ENCODE measurements around the gene SPON2. TPM values are rescaled to one million over a fixed set of nuclear protein-coding genes. Genes with fewer than 3 reads are reported as not detected.
A peak's percentile ranks its signal among the peaks of the same experiment; 100 is the strongest.

SPON2 gene
- total and polyA plus RNA-seq, 2 of the 4 experiments (the other 2 are of a cell fraction): 21.1 to 177 TPM

- dilution Hi-C loops (cut with HindIII; ENCODE audit: low sequenced_read_pairs, unreplicated experiment): no loop called here
- H2AK5ac ChIP-seq (ENCODE audit: low read depth, low read length): peak overlapping the region; percentile 56; the same call in 1 of the 2 replicates
Measured at GRCh38 chr4:1169691-1170096, 2.7 kb downstream of the SPON2 start.

More at GRCh38 chr4:1169691-1170096, 2.7 kb downstream of the SPON2 start:
- Histone ChIP-seq H4K91ac (ENCODE audit: insufficient read depth, low read depth, low read length) (no peak overlapping the region), H3K9me1 (ENCODE audit: insufficient read depth, low read length) (peaks cover 3% of the 10 kb centered on the region; the same call in 1 of the 2 replicates), H3K27me3 (ENCODE audit: control insufficient read depth, insufficient read depth, low read length) (no peaks in the 10 kb centered on the region), H2BK15ac (ENCODE audit: low read depth, low read length) (no peak overlapping the region), H4K5ac (ENCODE audit: low read depth, low read length) (no peak overlapping the region), H2AK9ac (replicated peaks; ENCODE audit: low read depth, low read length, poor library complexity) (no peak overlapping the region), H3K14ac (replicated peaks; ENCODE audit: low read depth, low read length) (no peak overlapping the region), H2BK20ac (ENCODE audit: low read depth, low read length) (no peak overlapping the region), H2BK5ac (ENCODE audit: low read depth, low read length, poor library complexity, severe bottlenecking) (no peak overlapping the region), H2BK120ac (ENCODE audit: low read depth, low read length) (no peak overlapping the region), H3K4me3 (ENCODE audit: insufficient read depth, low read depth, low read length) (no peak overlapping the region), H3K4me2 (ENCODE audit: low read depth, low read length) (no peak overlapping the region), H4K8ac (ENCODE audit: low read depth in 2 of 2, low read length in 2 of 2) (no peak overlapping the region), H3K23ac (ENCODE audit: low read depth, low read length) (no peak overlapping the region), H3K27ac (ENCODE audit: insufficient read depth, low read length) (no peak overlapping the region), H3K9me3 (ENCODE audit: control insufficient read depth, insufficient read depth, low read length) (no peaks in the 10 kb centered on the region), H3K4ac (ENCODE audit: low read depth, low read length) (no peak overlapping the region), H3K56ac (ENCODE audit: extremely low read depth, insufficient read depth, low read length) (no peak overlapping the region), H3K18ac (ENCODE audit: low read depth, low read length) (no peak overlapping the region), H4K20me1 (ENCODE audit: insufficient read depth, low read length) (no peaks in the 10 kb centered on the region), H3K79me1 (ENCODE audit: low read depth in 1 of 2, low read length in 2 of 2) (peaks cover 0 to 5% of the 10 kb centered on the region in 2 experiments; a peak in 1 of 4 replicates), H2AFZ (replicated peaks; ENCODE audit: low read length, poor library complexity) (no peak overlapping the region), H3K4me1 (ENCODE audit: control insufficient read depth, insufficient read depth, low read length) (peaks cover 18% of the 10 kb centered on the region), H3K36me3 (ENCODE audit: control insufficient read depth, insufficient read depth, low read length) (peaks cover 22% of the 10 kb centered on the region; the same call in 1 of the 2 replicates), H3K9ac (ENCODE audit: low read depth, low read length) (no peak overlapping the region)
- ChIA-PET POLR2A (ENCODE audit: unreplicated experiment) (no interaction called here), CTCF (no interaction called here)
- TF ChIP-seq NFE2L2 (IDR thresholded peaks at IDR 0.05; ENCODE audit: low read depth, low read length) (no peak), CTCF (conservative IDR thresholded peaks at IDR 0.05; ENCODE audit: low read depth, low read length) (no peak), RFX5 (IDR thresholded peaks at IDR 0.05; ENCODE audit: low read depth, low read length) (no peak), FOS (IDR thresholded peaks at IDR 0.05; ENCODE audit: low read depth, low read length) (no peak), MXI1 (IDR thresholded peaks at IDR 0.05; ENCODE audit: borderline replicate concordance, low read depth, low read length) (no peak), POLR2A (IDR thresholded peaks at IDR 0.05; ENCODE audit: low read depth, low read length) (no peak), CHD1 (IDR thresholded peaks at IDR 0.05; ENCODE audit: low read depth, low read length) (no peak), RAD21 (IDR thresholded peaks at IDR 0.05; ENCODE audit: low read length) (no peak), USF2 (IDR thresholded peaks at IDR 0.05; ENCODE audit: low read depth, low read length) (no peak), MAZ (IDR thresholded peaks at IDR 0.05; ENCODE audit: borderline replicate concordance, low read depth, low read length) (no peak)
- intact Hi-C loops (cut with micrococcal nuclease): loop anchor here (5.0 kb wide), 1 partner anchor 33 kb away; no protein-coding TSS in a partner anchor
- no peak for ATAC-seq (ENCODE audit: low read depth)
- in situ Hi-C loops (cut with MboI; ENCODE audit: low sequenced_read_pairs): loop anchor here (5.0 to 25.0 kb wide), 2 partner anchors 53 to 468 kb away; no protein-coding TSS in a partner anchor
- WGBS, 2 experiments (ENCODE audit: extremely low coverage in 2 of 2, insufficient read length in 1 of 2): 94% methylated on average over 8 of the region's 13 CpGs; no CpG with 5 or more reads in 1 of the 2 experiments
- BruUV-seq (replicated peaks): no TSS peak
- no peak for DNase-seq

Data from IMR-90 (cell line).